ENCODE data around the gene ADAD2. TPM values are rescaled to one million over a fixed set of nuclear protein-coding genes. Genes with fewer than 3 reads are reported as not detected.

Gene ADAD2
- total RNA-seq, 6 experiments from 2014 or later = 0.87 to 1.0 TPM; not detected in 4

- no peak for DNase-seq
Measured at GRCh38 chr16:84220851-84221250, 29.9 kb downstream of the ADAD2 start.

GRCh38 chr16:84223456-84223855 is 32.5 kb downstream of the ADAD2 start:
- Histone ChIP-seq H3K4me1 (no peaks in the 10 kb centered on the region), H3K27me3 (no peaks in the 10 kb centered on the region), H3K36me3 (no peaks in the 10 kb centered on the region), H3K9me3 (no peaks in the 10 kb centered on the region), H3K4me3 (no peak overlapping the region), H3K27ac (no peak overlapping the region)
- ATAC-seq (no peak), DNase-seq (no peak)
- TF ChIP-seq POLR2A (IDR thresholded peaks at IDR 0.05) (no peak), CTCF (IDR thresholded peaks at IDR 0.05) (no peak)
- intact Hi-C loops (cut with DNase I) = no loop called here
- WGBS (ENCODE audit: insufficient coverage, low coverage, low lambda C conversion rate, missing lambda C conversion rate) = 86% methylated on average over 1 of the region's 4 CpGs

More at GRCh38 chr16:84220851-84221250, 29.9 kb downstream of the ADAD2 start:
- no peak for ATAC-seq
- Histone ChIP-seq H3K9me3 (no peaks in the 10 kb centered on the region), H3K36me3 (no peaks in the 10 kb centered on the region), H3K27me3 (no peaks in the 10 kb centered on the region), H3K4me1 (no peaks in the 10 kb centered on the region), H3K27ac (no peak overlapping the region), H3K4me3 (no peak overlapping the region)
- no peak for TF ChIP-seq POLR2A (IDR thresholded peaks at IDR 0.05)
- no peak for TF ChIP-seq CTCF (IDR thresholded peaks at IDR 0.05)
- 75% methylated on average over 1 of the region's 1 CpG for WGBS (ENCODE audit: insufficient coverage, low coverage, low lambda C conversion rate, missing lambda C conversion rate)
- intact Hi-C loops (cut with DNase I) = no loop called here

GRCh38 chr16:84224554-84224953 is 33.6 kb downstream of the ADAD2 start:
- intact Hi-C loops (cut with DNase I) = no loop called here

GRCh38 chr16:84225126-84225525 is 34.2 kb downstream of the ADAD2 start:
- Histone ChIP-seq H3K4me3 (no peak overlapping the region), H3K4me1 (no peaks in the 10 kb centered on the region), H3K27me3 (no peaks in the 10 kb centered on the region), H3K27ac (no peak overlapping the region), H3K9me3 (no peaks in the 10 kb centered on the region), H3K36me3 (no peaks in the 10 kb centered on the region)
- ATAC-seq (no peak), DNase-seq (no peak)
- intact Hi-C loops (cut with DNase I) = no loop called here
- 71% methylated on average over 1 of the region's 3 CpGs for WGBS (ENCODE audit: insufficient coverage, low coverage, low lambda C conversion rate, missing lambda C conversion rate)
- no peak for TF ChIP-seq CTCF (IDR thresholded peaks at IDR 0.05)
- no peak for TF ChIP-seq POLR2A (IDR thresholded peaks at IDR 0.05)

More at GRCh38 chr16:84224554-84224953, 33.6 kb downstream of the ADAD2 start:
- ATAC-seq (peak in 2 of 4 donors; percentile 34 to 55), DNase-seq (no peak)
- no peak overlapping the region for H3K4me3 ChIP-seq
- no peaks in the 10 kb centered on the region for H3K36me3 ChIP-seq
- no peaks in the 10 kb centered on the region for H3K27me3 ChIP-seq
- WGBS (ENCODE audit: insufficient coverage, low coverage, low lambda C conversion rate, missing lambda C conversion rate) = 60% methylated on average over 2 of the region's 3 CpGs
- H3K4me1 ChIP-seq = no peaks in the 10 kb centered on the region
- no peak overlapping the region for H3K27ac ChIP-seq
- H3K9me3 ChIP-seq = no peaks in the 10 kb centered on the region
- TF ChIP-seq POLR2A (IDR thresholded peaks at IDR 0.05) (no peak), CTCF (IDR thresholded peaks at IDR 0.05) (no peak)

GRCh38 chr16:84225571-84225970 is 34.6 kb downstream of the ADAD2 start:
- TF ChIP-seq CTCF (IDR thresholded peaks at IDR 0.05) = no peak
- no peak for TF ChIP-seq POLR2A (IDR thresholded peaks at IDR 0.05)

More at GRCh38 chr16:84225571-84225970, 34.6 kb downstream of the ADAD2 start:
- no peaks in the 10 kb centered on the region for H3K9me3 ChIP-seq
- H3K36me3 ChIP-seq = no peaks in the 10 kb centered on the region
- DNase-seq (no peak), ATAC-seq (no peak)
- H3K27me3 ChIP-seq = no peaks in the 10 kb centered on the region
- 80% methylated on average over 1 of the region's 7 CpGs for WGBS (ENCODE audit: insufficient coverage, low coverage, low lambda C conversion rate, missing lambda C conversion rate)
- no peak overlapping the region for H3K27ac ChIP-seq
- no peaks in the 10 kb centered on the region for H3K4me1 ChIP-seq
- H3K4me3 ChIP-seq = no peak overlapping the region
- intact Hi-C loops (cut with DNase I) = no loop called here
